GM18520 (cell line): Measurements from ENCODE around the gene CFAP73.

Experiments
- ATAC-seq: cut with Tn5 transposase; IDR thresholded peaks from one replicate; pipeline ENCODE4 v1.9.1; 2021; ENCODE audit not compliant: unreplicated experiment

The CFAP73 gene

GRCh38 chr12:113163030-113163360 is 13.5 kb downstream of the CFAP73 start:
- ATAC-seq: no peak

GRCh38 chr12:113164014-113164413 is 14.5 kb downstream of the CFAP73 start:
- no peak for ATAC-seq

- ATAC-seq: no peak
Measured at GRCh38 chr12:113165521-113166450, 16.3 kb downstream of the CFAP73 start.

GRCh38 chr12:113167868-113168267 is 18.3 kb downstream of the CFAP73 start:
- ATAC-seq: no peak

- ATAC-seq: no peak
Measured at GRCh38 chr12:113169697-113170096, 20.2 kb downstream of the CFAP73 start.

- ATAC-seq: no peak
Measured at GRCh38 chr12:113170457-113170856, 20.9 kb downstream of the CFAP73 start.

- ATAC-seq: no peak
Measured at GRCh38 chr12:113170926-113171325, 21.4 kb downstream of the CFAP73 start.

GRCh38 chr12:113171543-113171942 is 22.0 kb downstream of the CFAP73 start:
- ATAC-seq: no peak

- no peak for ATAC-seq
Measured at GRCh38 chr12:113172185-113172584, 22.7 kb downstream of the CFAP73 start.

- ATAC-seq: no peak
Measured at GRCh38 chr12:113173081-113173698, 23.7 kb downstream of the CFAP73 start.

GRCh38 chr12:113174461-113175384 is 25.2 kb downstream of the CFAP73 start:
- no peak for ATAC-seq

GRCh38 chr12:113179023-113179422 is 29.5 kb downstream of the CFAP73 start:
- no peak for ATAC-seq

- ATAC-seq: no peak
Measured at GRCh38 chr12:113180333-113180732, 30.8 kb downstream of the CFAP73 start.

- no peak for ATAC-seq
Measured at GRCh38 chr12:113181975-113182374, 32.5 kb downstream of the CFAP73 start.

GRCh38 chr12:113183030-113183589 is 33.6 kb downstream of the CFAP73 start:
- no peak for ATAC-seq

GRCh38 chr12:113184098-113184899 is 34.8 kb downstream of the CFAP73 start:
- ATAC-seq: peak; percentile 34

GRCh38 chr12:113184900-113185179 is 35.3 kb downstream of the CFAP73 start:
- ATAC-seq: peak; percentile 47

- ATAC-seq: peak; percentile 36
Measured at GRCh38 chr12:113185180-113186032, 35.9 kb downstream of the CFAP73 start, which contains the start of the genes DDX54 and RITA1. Gene DDX54, minus strand, starts transcription at chr12:113185478. Its CDS starts 27 bp downstream, at chr12:113185451. Gene RITA1, plus strand, starts transcription at chr12:113185721. Its CDS starts 1,026 bp downstream, at chr12:113186747.

- ATAC-seq: no peak
Measured at GRCh38 chr12:113186033-113186365, 36.5 kb downstream of the CFAP73 start.
